ENCODE results near the gene NDUFA12.

NDUFA12 gene

GRCh38 chr12:95003213-95003920 lies at the start of gene NDUFA12:
Gene NDUFA12 (minus strand): TSS chr12:95003697. CDS start chr12:95003680, 17 bp downstream.
- H3K27ac ChIP-seq: peak within 1 kb of the TSS; percentile 71
- TF ChIP-seq ZFX (IDR thresholded peaks at IDR 0.05; ENCODE audit: borderline replicate concordance): no peak
- TF ChIP-seq CTCF (IDR thresholded peaks at IDR 0.05): no peak

GRCh38 chr12:95051241-95051640 lies 47.7 kb upstream of the NDUFA12 start:
- no peak overlapping the region for H3K27ac ChIP-seq
- TF ChIP-seq ZFX (IDR thresholded peaks at IDR 0.05; ENCODE audit: borderline replicate concordance) (no peak), CTCF (IDR thresholded peaks at IDR 0.05) (no peak)

- H3K27ac ChIP-seq: no peak overlapping the region
- TF ChIP-seq ZFX (IDR thresholded peaks at IDR 0.05; ENCODE audit: borderline replicate concordance) (no peak), CTCF (IDR thresholded peaks at IDR 0.05) (no peak)
These were observed 34.4 kb upstream of the NDUFA12 start for GRCh38 chr12:95037906-95038305.

- TF ChIP-seq CTCF (IDR thresholded peaks at IDR 0.05): no peak
- no peak for TF ChIP-seq ZFX (IDR thresholded peaks at IDR 0.05; ENCODE audit: borderline replicate concordance)
- H3K27ac ChIP-seq: no peak overlapping the region
These were observed 31.3 kb upstream of the NDUFA12 start for GRCh38 chr12:95034750-95035149.

- TF ChIP-seq CTCF (IDR thresholded peaks at IDR 0.05): no peak
- TF ChIP-seq ZFX (IDR thresholded peaks at IDR 0.05; ENCODE audit: borderline replicate concordance): no peak
- no peak overlapping the region for H3K27ac ChIP-seq
These were observed 19.0 kb upstream of the NDUFA12 start for GRCh38 chr12:95022477-95022876.

- no peak overlapping the region for H3K27ac ChIP-seq
- no peak for TF ChIP-seq CTCF (IDR thresholded peaks at IDR 0.05)
- TF ChIP-seq ZFX (IDR thresholded peaks at IDR 0.05; ENCODE audit: borderline replicate concordance): no peak
These were observed 14.0 kb upstream of the NDUFA12 start for GRCh38 chr12:95017482-95017881.

GRCh38 chr12:95016120-95016519 lies 12.6 kb upstream of the NDUFA12 start:
- H3K27ac ChIP-seq: no peak overlapping the region
- no peak for TF ChIP-seq CTCF (IDR thresholded peaks at IDR 0.05)
- no peak for TF ChIP-seq ZFX (IDR thresholded peaks at IDR 0.05; ENCODE audit: borderline replicate concordance)
